ENCODE results near the gene ADAMTS14.
"Not testable (repeated sequence)": the region's sequence is repeated elsewhere in the genome, so short reads cannot be mapped to it uniquely, and the experiment has no call there.

ADAMTS14 gene

GRCh38 chr10:70650718-70651117, 21.6 kb upstream of the ADAMTS14 start:
- Mint-ChIP-seq H3K9me3 (peaks cover 19% of the 10 kb centered on the region), H3K36me3 (ENCODE audit: low read depth) (peaks cover 3% of the 10 kb centered on the region), H3K4me1 (ENCODE audit: low read depth) (peaks cover 4% of the 10 kb centered on the region), H3K27ac (no peak overlapping the region), H3K4me3 (no peak overlapping the region), H3K27me3 (no peaks in the 10 kb centered on the region)

- no peaks in the 10 kb centered on the region for H3K27me3 Mint-ChIP-seq
- H3K4me1 Mint-ChIP-seq (ENCODE audit: low read depth) = peaks cover 13% of the 10 kb centered on the region
- H3K4me3 Mint-ChIP-seq = no peak overlapping the region
- peaks cover 19% of the 10 kb centered on the region for H3K9me3 Mint-ChIP-seq
- H3K36me3 Mint-ChIP-seq (ENCODE audit: low read depth) = peaks cover 3% of the 10 kb centered on the region
- H3K27ac Mint-ChIP-seq = no peak overlapping the region
These were observed 20.6 kb upstream of the ADAMTS14 start for GRCh38 chr10:70651661-70652060.

GRCh38 chr10:70652761-70653657, 19.3 kb upstream of the ADAMTS14 start:
- peaks cover 19% of the 10 kb centered on the region for H3K9me3 Mint-ChIP-seq
- no peaks in the 10 kb centered on the region for H3K27me3 Mint-ChIP-seq
- H3K4me1 Mint-ChIP-seq (ENCODE audit: low read depth) = peaks cover 25% of the 10 kb centered on the region
- H3K4me3 Mint-ChIP-seq = no peak overlapping the region
- peaks cover 3% of the 10 kb centered on the region for H3K36me3 Mint-ChIP-seq (ENCODE audit: low read depth)
- H3K27ac Mint-ChIP-seq = no peak overlapping the region

- Mint-ChIP-seq H3K27ac (no peak overlapping the region), H3K4me3 (no peak overlapping the region), H3K4me1 (ENCODE audit: low read depth) (peaks cover 25% of the 10 kb centered on the region), H3K27me3 (no peaks in the 10 kb centered on the region), H3K9me3 (peaks cover 20% of the 10 kb centered on the region), H3K36me3 (ENCODE audit: low read depth) (no peaks in the 10 kb centered on the region)
These were observed 17.0 kb upstream of the ADAMTS14 start for GRCh38 chr10:70655316-70655715.

GRCh38 chr10:70656489-70656888, 15.8 kb upstream of the ADAMTS14 start:
- H3K4me3 Mint-ChIP-seq = peak overlapping the region; percentile 4
- H3K36me3 Mint-ChIP-seq (ENCODE audit: low read depth) = no peaks in the 10 kb centered on the region
- H3K27ac Mint-ChIP-seq = peak overlapping the region; percentile 66
- H3K27me3 Mint-ChIP-seq = no peaks in the 10 kb centered on the region
- H3K9me3 Mint-ChIP-seq = peaks cover 14% of the 10 kb centered on the region
- peaks cover 25% of the 10 kb centered on the region for H3K4me1 Mint-ChIP-seq (ENCODE audit: low read depth)

- Mint-ChIP-seq H3K36me3 (ENCODE audit: low read depth) (no peaks in the 10 kb centered on the region), H3K4me1 (ENCODE audit: low read depth) (peaks cover 25% of the 10 kb centered on the region), H3K9me3 (peaks cover 9% of the 10 kb centered on the region), H3K27me3 (no peaks in the 10 kb centered on the region), H3K4me3 (peak overlapping the region; percentile 4), H3K27ac (peak overlapping the region; percentile 66)
These were observed 15.3 kb upstream of the ADAMTS14 start for GRCh38 chr10:70657041-70657440.

- H3K27ac Mint-ChIP-seq = no peak overlapping the region
- no peaks in the 10 kb centered on the region for H3K27me3 Mint-ChIP-seq
- no peaks in the 10 kb centered on the region for H3K36me3 Mint-ChIP-seq (ENCODE audit: low read depth)
- no peak overlapping the region for H3K4me3 Mint-ChIP-seq
- peaks cover 25% of the 10 kb centered on the region for H3K4me1 Mint-ChIP-seq (ENCODE audit: low read depth)
- H3K9me3 Mint-ChIP-seq = peaks cover 8% of the 10 kb centered on the region
These were observed 13.6 kb upstream of the ADAMTS14 start for GRCh38 chr10:70658582-70659136.

- Mint-ChIP-seq H3K36me3 (ENCODE audit: low read depth) (no peaks in the 10 kb centered on the region), H3K4me3 (no peak overlapping the region), H3K4me1 (ENCODE audit: low read depth) (peaks cover 25% of the 10 kb centered on the region), H3K27ac (no peak overlapping the region), H3K27me3 (no peaks in the 10 kb centered on the region), H3K9me3 (peaks cover 8% of the 10 kb centered on the region)
These were observed 13.0 kb upstream of the ADAMTS14 start for GRCh38 chr10:70659306-70659705.

- no peak overlapping the region for H3K27ac Mint-ChIP-seq
- no peak overlapping the region for H3K4me3 Mint-ChIP-seq
- H3K9me3 Mint-ChIP-seq = peaks cover 8% of the 10 kb centered on the region
- H3K4me1 Mint-ChIP-seq (ENCODE audit: low read depth) = peaks cover 26% of the 10 kb centered on the region
- H3K36me3 Mint-ChIP-seq (ENCODE audit: low read depth) = no peaks in the 10 kb centered on the region
- no peaks in the 10 kb centered on the region for H3K27me3 Mint-ChIP-seq
These were observed 11.6 kb upstream of the ADAMTS14 start for GRCh38 chr10:70660722-70661121.

GRCh38 chr10:70661623-70662361, 10.5 kb upstream of the ADAMTS14 start:
- H3K36me3 Mint-ChIP-seq (ENCODE audit: low read depth) = no peaks in the 10 kb centered on the region
- H3K27ac Mint-ChIP-seq = no peak overlapping the region
- H3K4me3 Mint-ChIP-seq = no peak overlapping the region
- peaks cover 8% of the 10 kb centered on the region for H3K9me3 Mint-ChIP-seq
- no peaks in the 10 kb centered on the region for H3K27me3 Mint-ChIP-seq
- H3K4me1 Mint-ChIP-seq (ENCODE audit: low read depth) = peaks cover 15% of the 10 kb centered on the region

GRCh38 chr10:70662362-70663220, 9.7 kb upstream of the ADAMTS14 start:
- Mint-ChIP-seq H3K4me3 (no peak overlapping the region), H3K27me3 (no peaks in the 10 kb centered on the region), H3K27ac (no peak overlapping the region), H3K36me3 (ENCODE audit: low read depth) (no peaks in the 10 kb centered on the region), H3K4me1 (ENCODE audit: low read depth) (peaks cover 14% of the 10 kb centered on the region), H3K9me3 (peaks cover 8% of the 10 kb centered on the region)

GRCh38 chr10:70663458-70664409, 8.6 kb upstream of the ADAMTS14 start:
- peaks cover 12% of the 10 kb centered on the region for H3K4me1 Mint-ChIP-seq (ENCODE audit: low read depth)
- H3K36me3 Mint-ChIP-seq (ENCODE audit: low read depth); H3K27me3 Mint-ChIP-seq; H3K4me3 Mint-ChIP-seq; H3K27ac Mint-ChIP-seq: not testable (repeated sequence)
- H3K9me3 Mint-ChIP-seq = peaks cover 13% of the 10 kb centered on the region

- Mint-ChIP-seq H3K36me3 (ENCODE audit: low read depth) (no peaks in the 10 kb centered on the region), H3K4me1 (ENCODE audit: low read depth) (peaks cover 12% of the 10 kb centered on the region), H3K27me3 (peaks cover 7% of the 10 kb centered on the region), H3K9me3 (peaks cover 5% of the 10 kb centered on the region), H3K27ac (no peak overlapping the region), H3K4me3 (no peak overlapping the region)
These were observed 7.6 kb upstream of the ADAMTS14 start for GRCh38 chr10:70664702-70665195.
